ENCODE data around the gene CKAP5. TPM values are rescaled to one million over a fixed set of nuclear protein-coding genes. Genes with fewer than 3 reads are reported as not detected.

CKAP5 gene
- polyA plus RNA-seq, 1 donor (not counting 4 experiments of a cell fraction or from before 2014, with no cell fraction given), result 96.4 TPM

- dilution Hi-C loops (cut with MboI; ENCODE audit: extremely low pct_ligation_motif_present, low sequenced_read_pairs), result no loop called here
- no peaks in the 10 kb centered on the region for H4K20me1 ChIP-seq (ENCODE audit: control insufficient read depth, extremely low read depth, insufficient read depth, low read length)
- no peaks in the 10 kb centered on the region for H3K9me3 ChIP-seq (ENCODE audit: control insufficient read depth, low read depth, low read length)
- H3K4me2 ChIP-seq (ENCODE audit: control insufficient read depth, extremely low read depth, insufficient read depth, low read depth, low read length), result no peak overlapping the region
- H3K9me1 ChIP-seq (ENCODE audit: control insufficient read depth, extremely low read depth, insufficient read depth, low read length), result no peaks in the 10 kb centered on the region
- no peak overlapping the region for H3K9ac ChIP-seq (ENCODE audit: control insufficient read depth, extremely low read depth, insufficient read depth, low read length)
- FAIRE-seq (no peak), DNase-seq (ENCODE audit: low read depth, low spot score) (no peak)
- no peaks in the 10 kb centered on the region for H3K79me2 ChIP-seq (ENCODE audit: control insufficient read depth, insufficient read depth, low read length)
- no peaks in the 10 kb centered on the region for H3K27me3 ChIP-seq (ENCODE audit: control insufficient read depth, extremely low read depth, insufficient read depth, low read length)
- H3K27ac ChIP-seq (ENCODE audit: control insufficient read depth, insufficient read depth, low read length), result no peak overlapping the region
- no peaks in the 10 kb centered on the region for H3K36me3 ChIP-seq (ENCODE audit: control insufficient read depth in 2 of 2, extremely low read depth in 1 of 2, insufficient read depth in 2 of 2, low read length in 2 of 2)
- no peak overlapping the region for H2AFZ ChIP-seq (ENCODE audit: control insufficient read depth, low read length)
- H3K4me3 ChIP-seq (ENCODE audit: control insufficient read depth in 2 of 3, extremely low read depth in 1 of 3, insufficient read depth in 2 of 3, low read depth in 1 of 3, low read length in 3 of 3), result no peak overlapping the region
- peaks cover 4% of the 10 kb centered on the region for H3K4me1 ChIP-seq (ENCODE audit: control insufficient read depth, extremely low read depth, insufficient read depth, low read length)
- no peak for TF ChIP-seq CTCF (optimal IDR thresholded peaks at IDR 0.05 in 1 of 3, IDR thresholded peaks at IDR 0.05 in 1 of 3, conservative IDR thresholded peaks at IDR 0.05 in 1 of 3; ENCODE audit: extremely low read depth in 1 of 3, insufficient read depth in 2 of 3, low read length in 3 of 3)
- no peak for TF ChIP-seq EZH2 (IDR thresholded peaks at IDR 0.05; ENCODE audit: low read length)
Observed at GRCh38 chr11:46721286-46721685, 124.8 kb downstream of the CKAP5 start.

DNA sequence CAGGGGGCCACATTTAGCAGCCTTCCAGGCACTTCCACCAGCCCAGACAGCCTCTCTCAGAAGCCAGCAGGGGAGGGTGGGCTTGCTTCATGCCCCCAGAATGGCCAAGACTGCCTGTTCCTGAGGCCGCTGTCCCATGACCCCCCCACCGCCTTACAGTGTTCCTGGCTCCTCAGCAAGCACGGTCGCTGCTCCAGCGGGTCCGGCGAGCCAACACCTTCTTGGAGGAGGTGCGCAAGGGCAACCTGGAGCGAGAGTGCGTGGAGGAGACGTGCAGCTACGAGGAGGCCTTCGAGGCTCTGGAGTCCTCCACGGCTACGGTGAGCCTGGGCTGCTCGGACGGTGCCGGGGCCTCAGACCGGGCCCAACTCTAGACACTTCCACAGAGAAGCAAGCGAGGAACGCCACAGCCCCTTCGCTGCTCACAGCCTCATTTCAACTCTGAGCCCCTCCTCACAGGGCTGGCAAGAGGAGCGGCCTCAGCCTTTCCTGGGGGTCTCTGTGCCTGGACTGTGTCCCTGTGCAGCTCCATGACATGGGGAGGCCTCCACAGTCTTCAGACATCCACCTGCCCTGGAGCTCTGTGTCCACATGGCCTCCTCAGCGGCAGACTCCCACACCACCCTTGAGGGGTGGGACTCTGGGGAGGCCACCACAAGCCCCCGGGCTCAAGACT lies 126.4 kb downstream of the CKAP5 start:
- no peaks in the 10 kb centered on the region for H3K9me3 ChIP-seq (ENCODE audit: control insufficient read depth, low read depth, low read length)
- no peak overlapping the region for H3K9ac ChIP-seq (ENCODE audit: control insufficient read depth, extremely low read depth, insufficient read depth, low read length)
- H3K27me3 ChIP-seq (ENCODE audit: control insufficient read depth, extremely low read depth, insufficient read depth, low read length), result no peaks in the 10 kb centered on the region
- H3K27ac ChIP-seq (ENCODE audit: control insufficient read depth, insufficient read depth, low read length), result no peak overlapping the region
- no peaks in the 10 kb centered on the region for H3K9me1 ChIP-seq (ENCODE audit: control insufficient read depth, extremely low read depth, insufficient read depth, low read length)
- TF ChIP-seq CTCF (optimal IDR thresholded peaks at IDR 0.05 in 1 of 3, IDR thresholded peaks at IDR 0.05 in 1 of 3, conservative IDR thresholded peaks at IDR 0.05 in 1 of 3; ENCODE audit: extremely low read depth in 1 of 3, insufficient read depth in 2 of 3, low read length in 3 of 3) (no peak), EZH2 (IDR thresholded peaks at IDR 0.05; ENCODE audit: low read length) (no peak)
- no peak for FAIRE-seq
- no peak overlapping the region for H3K4me3 ChIP-seq (ENCODE audit: control insufficient read depth in 2 of 3, extremely low read depth in 1 of 3, insufficient read depth in 2 of 3, low read depth in 1 of 3, low read length in 3 of 3)
- no peaks in the 10 kb centered on the region for H3K36me3 ChIP-seq (ENCODE audit: control insufficient read depth in 2 of 2, extremely low read depth in 1 of 2, insufficient read depth in 2 of 2, low read length in 2 of 2)
- H3K4me1 ChIP-seq (ENCODE audit: control insufficient read depth, extremely low read depth, insufficient read depth, low read length), result peaks cover 6% of the 10 kb centered on the region
- DNase-seq (ENCODE audit: low read depth, low spot score), result no peak
- no peaks in the 10 kb centered on the region for H3K79me2 ChIP-seq (ENCODE audit: control insufficient read depth, insufficient read depth, low read length)
- H3K4me2 ChIP-seq (ENCODE audit: control insufficient read depth, extremely low read depth, insufficient read depth, low read depth, low read length), result no peak overlapping the region
- no peaks in the 10 kb centered on the region for H4K20me1 ChIP-seq (ENCODE audit: control insufficient read depth, extremely low read depth, insufficient read depth, low read length)
- dilution Hi-C loops (cut with MboI; ENCODE audit: extremely low pct_ligation_motif_present, low sequenced_read_pairs), result no loop called here
- H2AFZ ChIP-seq (ENCODE audit: control insufficient read depth, low read length), result no peak overlapping the region
